ENCODE measurements around the gene SERPINA1. TPM values are rescaled to one million over a fixed set of nuclear protein-coding genes. Genes with fewer than 3 reads are reported as not detected.

Gene SERPINA1
- total and polyA plus RNA-seq, 10 of the 15 experiments (the other 5 are each of a cell fraction or from before 2014, with no cell fraction given), result 0.16 to 6.6 (median 0.53) TPM

DNA sequence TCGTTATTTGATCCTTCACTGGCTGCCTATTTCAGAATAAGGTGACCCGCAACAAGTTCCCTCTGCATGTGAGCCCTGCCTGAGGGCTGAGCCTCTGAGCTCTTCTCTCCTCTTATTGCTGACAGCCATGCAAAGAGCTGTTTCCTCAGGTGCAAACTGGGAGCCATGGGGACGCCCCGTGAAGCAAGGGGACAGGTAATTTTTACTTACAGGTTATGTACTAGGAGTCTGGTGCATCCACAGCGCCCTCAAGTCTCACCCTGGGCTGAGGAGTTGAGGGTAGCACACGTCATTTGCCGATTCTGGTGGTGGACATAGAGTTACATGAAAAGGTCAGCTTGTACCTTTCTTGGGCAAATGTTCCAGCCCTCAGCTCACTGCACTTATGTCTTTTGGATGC, 39.1 kb downstream of the SERPINA1 start:
- H3K79me2 ChIP-seq (ENCODE audit: control insufficient read depth, insufficient read depth, low read length), result no peaks in the 10 kb centered on the region
- no peaks in the 10 kb centered on the region for H4K20me1 ChIP-seq (ENCODE audit: control insufficient read depth, insufficient read depth)
- ChIA-PET SMC1A (ENCODE audit: uncharacterized antibody, unreplicated experiment) (no interaction called here), POLR2A (no interaction called here), CTCF (no interaction called here), RAD21 (ENCODE audit: unreplicated experiment) (no interaction called here)
- DNase-seq (ENCODE audit: low read depth, low spot score), result no peak
- peaks cover 19% of the 10 kb centered on the region for H3K4me1 ChIP-seq (ENCODE audit: control insufficient read depth, insufficient read depth, low read length)
- no peak overlapping the region for H3K27ac ChIP-seq (ENCODE audit: control insufficient read depth, insufficient read depth)
- 67% methylated on average over 7 of the region's 7 CpGs for WGBS (ENCODE audit: insufficient coverage, insufficient replicate concordance, low lambda C conversion rate, missing lambda C conversion rate)
- FAIRE-seq, result no peak
- H3K4me2 ChIP-seq (ENCODE audit: control insufficient read depth, insufficient read depth), result no peak overlapping the region
- BruUV-seq (replicated peaks), result no TSS peak
- intact Hi-C loops (cut with micrococcal nuclease; ENCODE audit: unreplicated experiment), result no loop called here
- in situ Hi-C loops (cut with MboI), result no loop called here
- no peak overlapping the region for H3K9ac ChIP-seq (ENCODE audit: control insufficient read depth, insufficient read depth, low read length)
- H2AFZ ChIP-seq (ENCODE audit: control insufficient read depth, low read depth, low read length), result no peak overlapping the region
- H3K4me3 ChIP-seq, result no peak overlapping the region
- no peaks in the 10 kb centered on the region for H3K27me3 ChIP-seq (replicated peaks in 1 of 2; ENCODE audit: control insufficient read depth in 2 of 2, insufficient read depth in 2 of 2, low read length in 1 of 2)
- no peak for TF ChIP-seq POLR2AphosphoS5 (IDR thresholded peaks at IDR 0.05; ENCODE audit: low read length)
- TF ChIP-seq ATF3 (IDR thresholded peaks at IDR 0.05; ENCODE audit: borderline replicate concordance, extremely low read depth, low read depth, low read length), result no peak
- TF ChIP-seq PAX5 (IDR thresholded peaks at IDR 0.05; ENCODE audit: borderline replicate concordance, low read depth, low read length), result no peak
- peaks cover 11% of the 10 kb centered on the region for H3K9me3 ChIP-seq (replicated peaks; ENCODE audit: control insufficient read depth, insufficient read depth, low read length)
- no peaks in the 10 kb centered on the region for H3K36me3 ChIP-seq (ENCODE audit: control insufficient read depth in 2 of 2, insufficient read depth in 2 of 2, low read length in 1 of 2)
- ATAC-seq, result no peak

GRCh38 chr14:94348836-94349235, 39.6 kb downstream of the SERPINA1 start:
- ChIA-PET CTCF (no interaction called here), SMC1A (ENCODE audit: uncharacterized antibody, unreplicated experiment) (no interaction called here), RAD21 (ENCODE audit: unreplicated experiment) (no interaction called here), POLR2A (no interaction called here)
- Histone ChIP-seq H4K20me1 (ENCODE audit: control insufficient read depth, insufficient read depth) (no peaks in the 10 kb centered on the region), H3K36me3 (ENCODE audit: control insufficient read depth in 2 of 2, insufficient read depth in 2 of 2, low read length in 1 of 2) (no peaks in the 10 kb centered on the region), H3K4me2 (ENCODE audit: control insufficient read depth, insufficient read depth) (no peak overlapping the region), H2AFZ (ENCODE audit: control insufficient read depth, low read depth, low read length) (no peak overlapping the region), H3K27ac (ENCODE audit: control insufficient read depth, insufficient read depth) (no peak overlapping the region), H3K9ac (ENCODE audit: control insufficient read depth, insufficient read depth, low read length) (no peak overlapping the region), H3K79me2 (ENCODE audit: control insufficient read depth, insufficient read depth, low read length) (no peaks in the 10 kb centered on the region), H3K4me3 (no peak overlapping the region), H3K27me3 (replicated peaks in 1 of 2; ENCODE audit: control insufficient read depth in 2 of 2, insufficient read depth in 2 of 2, low read length in 1 of 2) (no peaks in the 10 kb centered on the region), H3K9me3 (replicated peaks; ENCODE audit: control insufficient read depth, insufficient read depth, low read length) (peaks cover 13% of the 10 kb centered on the region), H3K4me1 (ENCODE audit: control insufficient read depth, insufficient read depth, low read length) (peaks cover 19% of the 10 kb centered on the region)
- TF ChIP-seq NR2C2 (IDR thresholded peaks at IDR 0.05; ENCODE audit: borderline replicate concordance, control insufficient read depth, insufficient read length, low read depth) (no peak), RELA (IDR thresholded peaks at IDR 0.05; ENCODE audit: borderline replicate concordance, partially characterized antibody) (no peak), PBX3 (IDR thresholded peaks at IDR 0.05; ENCODE audit: insufficient replicate concordance, low read depth, low read length) (no peak), ZBED1 (IDR thresholded peaks at IDR 0.05; ENCODE audit: borderline replicate concordance) (no peak), EP300 (IDR thresholded peaks at IDR 0.05; ENCODE audit: borderline replicate concordance in 1 of 2, control insufficient read depth in 1 of 2, low read depth in 2 of 2, low read length in 2 of 2) (no peak), TCF12 (IDR thresholded peaks at IDR 0.05; ENCODE audit: low read depth, low read length) (no peak), POLR2A (IDR thresholded peaks at IDR 0.05; ENCODE audit: low read depth, low read length) (no peak), MTA2 (IDR thresholded peaks at IDR 0.05; ENCODE audit: low read depth) (no peak), DPF2 (IDR thresholded peaks at IDR 0.05) (no peak), RFX5 (IDR thresholded peaks at IDR 0.05; ENCODE audit: low read depth, low read length) (no peak)
- TF ChIP-seq, protein P1, sequence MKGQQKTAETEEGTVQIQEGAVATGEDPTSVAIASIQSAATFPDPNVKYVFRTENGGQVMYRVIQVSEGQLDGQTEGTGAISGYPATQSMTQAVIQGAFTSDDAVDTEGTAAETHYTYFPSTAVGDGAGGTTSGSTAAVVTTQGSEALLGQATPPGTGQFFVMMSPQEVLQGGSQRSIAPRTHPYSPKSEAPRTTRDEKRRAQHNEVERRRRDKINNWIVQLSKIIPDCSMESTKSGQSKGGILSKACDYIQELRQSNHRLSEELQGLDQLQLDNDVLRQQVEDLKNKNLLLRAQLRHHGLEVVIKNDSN (IDR thresholded peaks at IDR 0.05; ENCODE audit: borderline replicate concordance, extremely low read length, insufficient read depth, low read depth, low read length), result no peak
- TF ChIP-seq, protein P2, sequence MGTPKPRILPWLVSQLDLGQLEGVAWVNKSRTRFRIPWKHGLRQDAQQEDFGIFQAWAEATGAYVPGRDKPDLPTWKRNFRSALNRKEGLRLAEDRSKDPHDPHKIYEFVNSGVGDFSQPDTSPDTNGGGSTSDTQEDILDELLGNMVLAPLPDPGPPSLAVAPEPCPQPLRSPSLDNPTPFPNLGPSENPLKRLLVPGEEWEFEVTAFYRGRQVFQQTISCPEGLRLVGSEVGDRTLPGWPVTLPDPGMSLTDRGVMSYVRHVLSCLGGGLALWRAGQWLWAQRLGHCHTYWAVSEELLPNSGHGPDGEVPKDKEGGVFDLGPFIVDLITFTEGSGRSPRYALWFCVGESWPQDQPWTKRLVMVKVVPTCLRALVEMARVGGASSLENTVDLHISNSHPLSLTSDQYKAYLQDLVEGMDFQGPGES (IDR thresholded peaks at IDR 0.05), result no peak
- FAIRE-seq, result no peak
- BruUV-seq (replicated peaks), result no TSS peak
- no peak for DNase-seq (ENCODE audit: low read depth, low spot score)
- in situ Hi-C loops (cut with MboI), result no loop called here
- no peak for ATAC-seq
- intact Hi-C loops (cut with micrococcal nuclease; ENCODE audit: unreplicated experiment), result no loop called here
